ENCODE results near the gene CNPY1.

DNA sequence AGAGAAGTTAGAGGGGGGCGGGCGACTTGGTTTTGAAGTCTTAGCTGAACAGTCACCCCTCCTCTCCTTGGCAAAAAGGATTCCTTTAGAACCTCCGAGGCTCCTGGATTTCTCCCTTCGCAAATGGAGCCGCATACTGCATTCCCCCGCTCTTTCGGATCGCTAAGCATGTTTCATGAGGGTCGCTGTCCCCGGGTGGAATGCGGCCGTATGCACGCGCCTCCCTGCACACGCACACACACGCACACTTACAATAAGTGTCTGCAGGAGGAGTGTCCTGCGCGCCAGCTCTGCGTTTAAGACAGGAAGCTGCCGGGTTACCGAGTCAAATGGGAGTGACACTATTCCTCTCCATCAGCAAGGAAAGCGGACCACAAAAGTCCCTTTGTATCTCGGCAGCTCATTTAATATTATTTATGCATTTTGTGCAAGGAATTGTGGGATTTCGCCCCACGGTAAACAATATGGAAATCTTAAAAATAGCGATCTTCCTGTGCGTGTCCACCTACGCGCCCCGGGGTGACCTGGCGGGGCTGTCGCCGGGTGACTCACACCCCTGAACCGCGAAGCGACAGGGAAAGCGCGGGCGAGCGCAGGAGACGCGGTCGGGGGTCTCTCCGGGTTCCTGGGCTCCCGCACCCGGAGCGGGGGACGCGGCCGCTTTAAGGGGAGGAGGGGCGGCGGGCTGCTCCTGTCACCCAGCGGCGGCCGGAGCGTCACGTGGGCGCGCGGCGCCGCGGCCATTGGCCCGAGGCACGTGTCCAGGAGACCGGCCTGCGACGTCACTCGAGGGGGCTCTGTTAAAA, 89.4 kb downstream of the CNPY1 start:
- TF ChIP-seq POLR2A (IDR thresholded peaks at IDR 0.05; ENCODE audit: low read length): no peak
- TF ChIP-seq GATA1 (IDR thresholded peaks at IDR 0.05; ENCODE audit: low read depth, low read length): no peak

Data from erythroblast (primary cell).